ENCODE results near the gene TMC1. TPM values are rescaled to one million over a fixed set of nuclear protein-coding genes. Genes with fewer than 3 reads are reported as not detected.

TMC1 gene
- total and polyA plus RNA-seq, 2 of the 8 experiments (the other 6 are each of a cell fraction or from before 2014, with no cell fraction given), result 0.95 to 0.98 TPM

GRCh38 chr9:72509635-72510034 lies 11.8 kb upstream of the TMC1 start:
- Histone ChIP-seq H2BK20ac (ENCODE audit: low read length) (no peak overlapping the region), H2BK5ac (ENCODE audit: low read depth, low read length) (no peak overlapping the region), H2BK12ac (ENCODE audit: low read depth, low read length) (no peak overlapping the region), H3K9ac (replicated peaks in 1 of 4; ENCODE audit: extremely low read depth in 1 of 4, low read depth in 3 of 4, low read length in 3 of 4) (no peak overlapping the region), H3K4ac (replicated peaks; ENCODE audit: insufficient read length, low read depth, low read length) (no peak overlapping the region), H3K36me3 (ENCODE audit: control insufficient read depth in 2 of 4, insufficient read depth in 4 of 4, low read length in 3 of 4) (no peaks in the 10 kb centered on the region), H3K4me2 (ENCODE audit: insufficient read depth in 1 of 2, low read depth in 2 of 2, low read length in 2 of 2) (no peak overlapping the region), H2BK120ac (replicated peaks; ENCODE audit: low read depth, low read length) (no peak overlapping the region), H2BK15ac (ENCODE audit: low read length) (no peak overlapping the region), H3K23me2 (ENCODE audit: low read depth, low read length) (no peaks in the 10 kb centered on the region), H3K27me3 (replicated peaks in 1 of 4; ENCODE audit: control insufficient read depth in 3 of 4, extremely low read depth in 1 of 4, insufficient read depth in 3 of 4, low read length in 3 of 4) (no peaks in the 10 kb centered on the region), H2AK5ac (ENCODE audit: low read depth, low read length) (no peak overlapping the region), H3K18ac (ENCODE audit: extremely low read depth, low read length) (no peak overlapping the region), H4K20me1 (replicated peaks in 1 of 2; ENCODE audit: control insufficient read depth in 1 of 2, insufficient read depth in 2 of 2, low read length in 2 of 2) (no peaks in the 10 kb centered on the region), H3K27ac (ENCODE audit: low read depth, low read length) (no peak overlapping the region), H3K79me1 (ENCODE audit: low read depth, low read length) (no peaks in the 10 kb centered on the region), H3K4me1 (replicated peaks in 1 of 4; ENCODE audit: control insufficient read depth in 3 of 4, insufficient read depth in 4 of 4, low read length in 3 of 4) (no peaks in the 10 kb centered on the region), H4K5ac (ENCODE audit: insufficient read length, low read depth, low read length) (no peak overlapping the region), H3K23ac (ENCODE audit: insufficient read length) (no peak overlapping the region), H3K4me3 (ENCODE audit: extremely low read depth in 1 of 4, insufficient read depth in 2 of 4, low read depth in 3 of 4, low read length in 4 of 4) (no peak overlapping the region), H3K9me3 (ENCODE audit: insufficient read depth in 2 of 2, low read depth in 1 of 2, low read length in 1 of 2) (no peaks in the 10 kb centered on the region), H3K79me2 (ENCODE audit: control insufficient read depth in 1 of 2, insufficient read depth in 2 of 2, low read length in 2 of 2) (no peaks in the 10 kb centered on the region), H4K8ac (ENCODE audit: extremely low read depth, insufficient read depth, low read length) (no peak overlapping the region), H4K91ac (replicated peaks; ENCODE audit: insufficient read length, low read length) (no peak overlapping the region), H2AFZ (ENCODE audit: low read length) (0 out of 2 replicates have a peak overlapping the region, but pooled peaks have one; percentile 33), H3K14ac (ENCODE audit: insufficient read length) (no peak overlapping the region), H3K56ac (replicated peaks; ENCODE audit: insufficient read length, low read depth, low read length) (no peak overlapping the region)
- FAIRE-seq (no peak), DNase-seq (ENCODE audit: low read depth in 1 of 2, low spot score in 2 of 2) (no peak)
- ChIA-PET CTCF (ENCODE audit: partially characterized antibody) (interaction anchor here (0.8 kb wide), 2 partner anchors 76 to 239 kb away, joined by 3 to 5 read pairs; no protein-coding TSS in a partner anchor), POLR2A (ENCODE audit: partially characterized antibody) (interaction anchor here (0.6 to 1.2 kb wide), 2 partner anchors 10 to 145 kb away, joined by 3 read pairs; partner anchors contain the start of gene ZFAND5)
- 38% methylated on average over 1 of the region's 1 CpG; no CpG with 5 or more reads in 1 of the 2 experiments for WGBS, 2 experiments (ENCODE audit: extremely low coverage in 1 of 2, insufficient coverage in 1 of 2, insufficient read length in 1 of 2, insufficient replicate concordance in 2 of 2, low coverage in 1 of 2, low lambda C conversion rate in 2 of 2, missing lambda C conversion rate in 1 of 2)
- TF ChIP-seq TBP (IDR thresholded peaks at IDR 0.05; ENCODE audit: low read depth, low read length), result no peak
- no peak for TF ChIP-seq CHD2 (IDR thresholded peaks at IDR 0.05; ENCODE audit: low read length)
- TF ChIP-seq EP300 (IDR thresholded peaks at IDR 0.05; ENCODE audit: borderline replicate concordance in 1 of 2, low read depth in 2 of 2, low read length in 2 of 2), result no peak
- no peak for TF ChIP-seq SIN3A (conservative IDR thresholded peaks at IDR 0.05 in 1 of 2, IDR thresholded peaks at IDR 0.05 in 1 of 2; ENCODE audit: low read depth in 1 of 2, low read length in 2 of 2)
- TF ChIP-seq BCL11A (IDR thresholded peaks at IDR 0.05; ENCODE audit: low read depth in 2 of 2, low read length in 2 of 2), result no peak
- TF ChIP-seq HDAC6 (IDR thresholded peaks at IDR 0.05; ENCODE audit: low read depth, low read length), result no peak
- TF ChIP-seq TAF7 (optimal IDR thresholded peaks at IDR 0.05; ENCODE audit: borderline replicate concordance, low read depth, low read length), result no peak
- TF ChIP-seq SIX5 (IDR thresholded peaks at IDR 0.05; ENCODE audit: low read depth, low read length), result no peak
- no peak for TF ChIP-seq PHF8 (conservative IDR thresholded peaks at IDR 0.05; ENCODE audit: low read depth, low read length)
- TF ChIP-seq JUN (IDR thresholded peaks at IDR 0.05; ENCODE audit: low read depth, low read length), result no peak
- no peak for TF ChIP-seq RAD21 (IDR thresholded peaks at IDR 0.05 in 1 of 2, conservative IDR thresholded peaks at IDR 0.05 in 1 of 2; ENCODE audit: low read depth in 2 of 2, low read length in 2 of 2)
- TF ChIP-seq ATF3 (IDR thresholded peaks at IDR 0.05; ENCODE audit: insufficient read depth, low read depth, low read length), result no peak
- TF ChIP-seq TCF12 (IDR thresholded peaks at IDR 0.05; ENCODE audit: low read depth, low read length), result no peak

Measured in H1 (cell line).